Measurements from ENCODE around the gene SLC6A18.

SLC6A18 gene

DNA sequence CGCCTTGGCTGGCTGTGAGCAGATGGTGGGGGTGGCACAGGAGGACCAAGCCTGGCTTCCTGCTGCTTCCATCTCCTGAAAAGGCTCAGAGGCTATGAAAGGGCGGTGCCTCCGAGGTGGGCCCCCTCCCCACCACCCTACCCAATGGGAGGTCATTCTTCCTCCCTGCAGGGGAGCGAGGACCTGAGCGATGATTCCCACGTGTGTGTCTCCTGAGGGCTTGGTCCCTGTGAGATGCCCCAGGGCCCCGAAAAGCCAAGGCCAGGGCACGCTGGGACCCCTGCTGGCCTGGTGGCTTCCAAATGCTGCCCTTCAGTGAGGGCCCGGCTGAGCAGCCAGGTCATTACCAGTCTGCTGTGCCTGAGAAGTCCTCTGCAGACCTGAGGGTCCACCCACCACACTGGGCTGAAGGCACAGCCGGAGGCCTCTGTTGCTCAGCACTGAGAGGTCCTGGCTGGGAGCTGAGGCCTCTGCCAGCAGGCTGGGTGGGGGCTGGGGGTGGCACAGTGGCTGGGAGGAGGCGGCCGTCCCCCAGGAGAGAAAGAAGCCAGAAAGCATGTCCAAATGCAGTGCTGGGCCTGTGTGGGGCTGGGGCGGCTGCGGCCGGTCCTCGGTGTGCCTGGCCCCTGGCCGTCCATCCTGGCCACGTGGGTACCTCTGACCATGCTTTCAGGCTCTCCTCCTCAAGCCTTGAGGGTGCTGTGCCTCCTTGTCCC is 37.8 kb upstream of the SLC6A18 start:
- no peak for DNase-seq

- no peak for DNase-seq
These were observed 37.2 kb upstream of the SLC6A18 start for GRCh38 chr5:1187950-1188334.

GRCh38 chr5:1188464-1188863 is 36.7 kb upstream of the SLC6A18 start:
- DNase-seq, result no peak

GRCh38 chr5:1189269-1189668 is 35.9 kb upstream of the SLC6A18 start:
- DNase-seq, result no peak

- DNase-seq, result no peak
These were observed 34.9 kb upstream of the SLC6A18 start for GRCh38 chr5:1190278-1190677.

GRCh38 chr5:1190837-1191239 is 34.3 kb upstream of the SLC6A18 start:
- DNase-seq, result no peak

- DNase-seq, result no peak
These were observed 32.1 kb upstream of the SLC6A18 start for GRCh38 chr5:1192971-1193590.

- DNase-seq, result no peak
These were observed 31.6 kb upstream of the SLC6A18 start for GRCh38 chr5:1193591-1193985.

GRCh38 chr5:1194378-1194777 is 30.8 kb upstream of the SLC6A18 start:
- no peak for DNase-seq

DNA sequence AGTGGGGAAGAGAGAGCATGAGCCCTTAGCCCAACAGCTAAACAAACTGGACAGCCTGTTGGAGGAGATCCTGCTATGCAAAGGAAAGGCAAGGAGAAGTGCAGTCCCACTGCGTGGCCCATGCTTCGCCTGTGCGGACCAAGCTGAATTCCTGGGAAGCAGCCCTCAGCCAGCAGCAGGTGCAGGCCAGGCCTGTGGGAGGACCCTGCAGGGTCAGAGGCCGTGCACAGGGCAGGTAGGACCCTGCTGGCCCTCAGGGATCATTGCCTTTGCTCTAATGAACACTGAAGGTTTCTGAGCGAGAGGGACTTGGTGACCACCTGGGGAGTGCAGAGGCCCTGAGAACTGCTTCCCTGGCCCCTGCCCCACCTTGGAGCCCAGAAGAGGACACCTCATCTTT is 29.7 kb upstream of the SLC6A18 start:
- no peak for DNase-seq

DNA sequence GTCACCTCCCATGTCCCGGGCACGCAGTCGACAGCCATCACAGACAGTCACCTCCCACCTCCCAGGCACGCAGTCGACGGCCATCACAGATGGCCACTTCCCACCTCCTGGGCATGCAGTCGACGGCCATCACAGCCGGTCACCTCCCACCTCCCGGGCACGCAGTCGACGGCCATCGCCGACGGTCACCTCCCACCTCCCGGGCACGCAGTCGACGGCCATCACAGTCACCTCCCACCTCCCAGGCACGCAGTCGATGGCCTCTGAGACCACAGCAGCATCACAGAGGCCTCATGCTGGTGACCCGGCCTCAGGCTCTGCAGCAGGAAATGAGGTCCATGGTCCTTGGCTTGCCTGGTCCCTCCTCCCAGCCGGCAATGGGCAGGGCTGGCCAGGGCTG is 29.3 kb upstream of the SLC6A18 start:
- no peak for DNase-seq

DNA sequence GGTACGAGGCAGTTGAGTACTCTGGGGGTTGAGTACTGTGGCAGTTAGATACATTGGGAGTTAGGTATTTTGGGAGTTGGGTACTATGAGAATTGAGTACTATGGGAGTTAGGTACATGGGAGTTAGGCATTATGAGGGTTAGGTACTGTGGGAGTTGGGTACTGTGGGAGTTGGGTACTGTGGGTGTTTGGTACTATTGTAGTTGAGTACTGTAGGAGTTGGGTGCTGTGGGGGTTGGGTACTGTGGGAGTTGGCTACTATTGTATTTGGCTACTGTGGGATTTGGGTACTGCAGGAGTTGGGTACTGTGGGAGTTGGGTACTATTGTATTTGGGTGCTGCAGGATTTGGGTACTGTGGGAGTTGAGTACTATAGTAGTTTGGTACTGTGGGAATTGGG is 28.6 kb upstream of the SLC6A18 start:
- no peak for DNase-seq

DNA sequence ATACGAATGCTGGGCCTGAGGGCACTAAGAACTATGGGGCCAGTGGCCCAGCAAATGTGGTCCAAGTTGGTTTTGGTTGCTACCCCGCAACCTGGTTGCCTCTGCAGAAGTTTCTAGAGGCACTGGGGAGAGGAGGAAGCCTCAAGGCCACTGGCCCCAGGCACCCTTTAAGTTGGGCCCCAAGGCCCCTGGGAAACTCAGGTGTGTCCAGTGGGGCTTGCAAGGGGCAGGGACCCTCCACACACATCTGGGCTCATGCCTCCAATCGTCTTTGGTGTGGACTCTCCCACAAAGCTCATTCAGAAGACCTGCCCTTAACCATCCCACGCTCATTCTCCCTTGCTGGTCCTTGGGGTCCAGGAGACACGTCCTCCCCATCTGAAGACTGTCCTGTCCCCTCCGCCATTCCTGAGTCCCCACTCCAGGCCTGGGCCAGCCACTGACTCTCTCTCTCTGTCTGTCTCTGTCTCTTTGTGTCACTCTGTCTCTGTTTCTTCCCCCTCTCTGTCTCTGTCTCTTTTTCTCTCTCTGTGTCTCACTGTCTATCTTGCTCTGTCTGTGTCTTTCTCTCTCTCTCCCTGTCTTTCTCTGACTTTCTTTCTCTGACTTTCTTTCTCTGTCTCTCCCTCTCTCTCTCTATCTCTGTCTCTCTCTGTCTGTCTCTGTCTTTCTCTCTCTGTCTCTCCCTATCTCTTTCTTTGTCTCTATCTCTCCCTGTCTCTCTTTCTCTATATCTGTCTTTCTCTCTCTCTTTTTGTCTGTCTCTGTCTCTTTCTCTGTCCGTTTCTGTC is 27.1 kb upstream of the SLC6A18 start:
- no peak for DNase-seq

- DNase-seq, result no peak
These were observed 25.9 kb upstream of the SLC6A18 start for GRCh38 chr5:1199340-1199648.

DNA sequence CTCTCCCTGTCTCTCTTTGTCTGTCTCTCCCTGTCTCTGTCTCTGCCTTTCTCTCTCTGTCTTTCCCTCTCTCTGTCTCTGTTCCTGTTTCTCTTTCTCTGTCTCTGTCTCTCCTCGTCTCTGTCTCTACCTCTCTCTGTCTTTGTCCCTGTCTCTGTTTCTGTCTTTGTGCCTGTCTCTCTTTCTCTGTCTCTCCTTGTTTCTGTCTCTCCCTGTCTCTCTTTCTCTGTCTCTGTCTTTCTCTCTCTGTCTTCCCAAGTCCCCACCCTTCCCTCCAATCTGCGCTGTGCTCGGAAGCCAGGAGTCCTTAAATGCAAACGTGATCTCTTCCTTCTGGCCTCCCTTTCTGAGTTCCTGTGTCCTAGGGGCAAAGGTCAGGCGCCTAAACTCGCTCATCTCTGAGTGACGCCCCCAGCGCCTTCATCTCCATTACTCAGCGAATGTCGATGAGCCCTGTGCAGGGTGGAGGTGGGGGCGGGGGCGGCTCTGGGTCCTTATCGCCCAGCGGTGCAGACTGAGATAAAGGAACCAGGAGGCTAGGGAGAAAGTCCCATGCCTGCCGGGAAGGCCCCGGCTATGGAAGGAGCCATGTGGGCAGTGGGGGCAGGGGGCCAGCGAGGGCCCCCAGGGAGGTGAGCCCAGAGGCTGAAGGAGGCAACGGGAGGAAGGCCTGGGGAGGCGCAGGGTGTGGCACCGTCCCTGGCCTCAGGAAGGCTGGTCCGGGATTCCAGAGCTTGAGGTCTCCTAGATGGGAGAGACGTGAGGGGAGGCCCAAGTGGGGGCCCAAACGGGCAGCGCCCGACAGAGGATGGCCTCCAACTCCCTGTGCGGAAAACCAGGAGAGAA is 25.3 kb upstream of the SLC6A18 start:
- DNase-seq, result no peak

GRCh38 chr5:1200495-1201326 is 24.5 kb upstream of the SLC6A18 start:
- DNase-seq, result no peak

- DNase-seq, result no peak
These were observed 23.7 kb upstream of the SLC6A18 start, which contains the start of gene SLC6A19 for GRCh38 chr5:1201327-1202025. SLC6A19 (plus strand) TSS chr5:1201595; CDS start chr5:1201651, 56 bp downstream.

GRCh38 chr5:1202026-1202797 is 23.0 kb upstream of the SLC6A18 start:
- DNase-seq, result no peak

GRCh38 chr5:1202798-1203185 is 22.4 kb upstream of the SLC6A18 start:
- DNase-seq, result no peak

DNA sequence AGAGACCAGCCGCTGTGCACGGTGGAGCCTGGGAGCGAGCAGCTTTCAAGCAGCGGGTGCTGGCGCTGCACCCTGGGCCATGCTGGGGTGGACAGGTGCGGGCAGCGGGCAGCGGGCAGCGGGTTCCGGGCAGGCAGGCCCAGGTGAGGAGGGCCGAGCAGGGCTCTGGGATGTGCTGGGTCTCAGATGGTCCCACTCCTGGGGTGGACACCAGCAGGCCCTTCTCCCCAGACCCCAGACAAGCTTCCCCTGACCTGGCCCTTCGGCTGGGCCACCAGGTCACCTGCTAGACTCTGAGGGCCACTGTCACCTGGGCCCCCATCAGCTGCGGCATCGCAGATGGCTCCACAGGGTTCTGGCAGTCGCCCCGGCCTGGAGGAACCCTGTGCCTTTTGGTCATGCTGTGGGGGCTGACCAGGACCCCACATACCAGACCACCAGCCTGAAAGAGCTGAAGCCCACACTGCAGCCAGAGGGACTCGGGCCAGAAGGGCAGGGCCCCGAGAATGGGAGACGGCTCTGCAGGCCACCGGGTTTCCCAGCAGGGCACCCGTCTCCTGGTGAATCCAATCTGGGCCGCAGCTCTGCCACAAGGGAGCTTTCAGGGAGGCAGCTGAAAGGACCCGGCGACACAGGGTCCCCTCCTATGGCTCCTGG is 21.7 kb upstream of the SLC6A18 start:
- no peak for DNase-seq

Measured in CD4-positive, alpha-beta T cell treated with Interferon gamma for 1 hour (primary cell).